Measurements from ENCODE around the gene CYP21A2. TPM values are rescaled to one million over a fixed set of nuclear protein-coding genes. Genes with fewer than 3 reads are reported as not detected.

CYP21A2 gene
- total RNA-seq, 1 experiment from 2014 or later: 0.76 TPM

DNA sequence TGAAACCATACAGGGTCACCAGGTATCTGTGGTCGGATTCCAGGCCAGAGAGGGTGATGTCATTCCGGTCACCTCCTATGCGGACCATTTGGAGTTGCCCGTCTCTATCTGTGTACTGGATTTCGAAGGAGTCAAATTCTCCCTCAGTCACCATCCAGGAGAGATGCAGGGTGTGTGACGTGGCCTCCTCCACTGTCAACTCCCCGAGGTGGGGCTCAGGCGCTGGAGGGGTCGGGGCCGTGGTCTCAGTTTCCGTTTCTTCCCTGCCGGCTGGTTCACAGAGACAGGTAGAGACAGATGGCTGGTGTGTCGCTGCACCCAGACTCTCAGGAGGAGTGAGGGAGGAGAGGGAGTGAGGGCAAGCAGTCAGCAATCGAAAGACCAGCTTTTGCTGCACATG is 30.7 kb downstream of the CYP21A2 start:
- no peak for DNase-seq

DNA sequence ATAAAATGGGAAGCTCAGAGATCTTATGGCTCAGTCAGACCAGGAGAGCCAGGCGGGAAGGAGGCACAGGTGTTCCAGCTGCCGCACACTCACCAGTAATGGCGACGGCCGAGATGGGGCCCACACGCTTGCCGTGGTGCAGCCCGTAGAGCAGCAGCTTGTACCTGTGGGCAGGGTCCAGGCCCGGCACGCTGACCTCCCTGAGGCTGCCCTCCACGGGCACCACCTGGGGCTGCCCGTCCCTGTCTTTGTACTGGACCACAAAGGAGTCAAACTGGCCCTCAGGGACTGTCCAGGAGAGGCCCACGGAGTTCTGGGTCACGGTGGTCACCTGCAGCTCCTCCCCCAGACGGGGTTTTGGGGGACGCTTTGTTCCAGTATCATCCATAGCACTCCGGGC is 31.2 kb downstream of the CYP21A2 start:
- Mint-ChIP-seq H3K9me3 (ENCODE audit: low read depth, unreplicated experiment) (no peaks in the 10 kb centered on the region), H3K27ac (ENCODE audit: unreplicated experiment) (no peak overlapping the region), H3K4me3 (ENCODE audit: low read depth, unreplicated experiment) (no peak overlapping the region), H3K27me3 (ENCODE audit: unreplicated experiment) (peaks cover 30% of the 10 kb centered on the region), H3K36me3 (ENCODE audit: insufficient read depth, unreplicated experiment) (no peaks in the 10 kb centered on the region), H3K4me1 (ENCODE audit: low read depth, unreplicated experiment) (no peaks in the 10 kb centered on the region)
- TF ChIP-seq, protein P1, sequence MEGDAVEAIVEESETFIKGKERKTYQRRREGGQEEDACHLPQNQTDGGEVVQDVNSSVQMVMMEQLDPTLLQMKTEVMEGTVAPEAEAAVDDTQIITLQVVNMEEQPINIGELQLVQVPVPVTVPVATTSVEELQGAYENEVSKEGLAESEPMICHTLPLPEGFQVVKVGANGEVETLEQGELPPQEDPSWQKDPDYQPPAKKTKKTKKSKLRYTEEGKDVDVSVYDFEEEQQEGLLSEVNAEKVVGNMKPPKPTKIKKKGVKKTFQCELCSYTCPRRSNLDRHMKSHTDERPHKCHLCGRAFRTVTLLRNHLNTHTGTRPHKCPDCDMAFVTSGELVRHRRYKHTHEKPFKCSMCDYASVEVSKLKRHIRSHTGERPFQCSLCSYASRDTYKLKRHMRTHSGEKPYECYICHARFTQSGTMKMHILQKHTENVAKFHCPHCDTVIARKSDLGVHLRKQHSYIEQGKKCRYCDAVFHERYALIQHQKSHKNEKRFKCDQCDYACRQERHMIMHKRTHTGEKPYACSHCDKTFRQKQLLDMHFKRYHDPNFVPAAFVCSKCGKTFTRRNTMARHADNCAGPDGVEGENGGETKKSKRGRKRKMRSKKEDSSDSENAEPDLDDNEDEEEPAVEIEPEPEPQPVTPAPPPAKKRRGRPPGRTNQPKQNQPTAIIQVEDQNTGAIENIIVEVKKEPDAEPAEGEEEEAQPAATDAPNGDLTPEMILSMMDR (IDR thresholded peaks at IDR 0.05; ENCODE audit: unreplicated experiment): no peak
- CTCF ChIA-PET: interaction anchor here (0.6 kb wide), 1 partner anchor 202 kb away, joined by 3 read pairs; no protein-coding TSS in a partner anchor
- no TSS peak for BruUV-seq (replicated peaks)
- no peak for DNase-seq
- intact Hi-C loops (cut with micrococcal nuclease; ENCODE audit: unreplicated experiment): no loop called here

More for the DNA sequence above, 30.7 kb downstream of the CYP21A2 start:
- H3K9me3 Mint-ChIP-seq (ENCODE audit: low read depth, unreplicated experiment): no peaks in the 10 kb centered on the region
- no peaks in the 10 kb centered on the region for H3K4me1 Mint-ChIP-seq (ENCODE audit: low read depth, unreplicated experiment)
- H3K27ac Mint-ChIP-seq (ENCODE audit: unreplicated experiment): no peak overlapping the region
- H3K27me3 Mint-ChIP-seq (ENCODE audit: unreplicated experiment): peaks cover 27% of the 10 kb centered on the region
- no TSS peak for BruUV-seq (replicated peaks)
- intact Hi-C loops (cut with micrococcal nuclease; ENCODE audit: unreplicated experiment): no loop called here
- CTCF ChIA-PET: no interaction called here
- no peaks in the 10 kb centered on the region for H3K36me3 Mint-ChIP-seq (ENCODE audit: insufficient read depth, unreplicated experiment)
- TF ChIP-seq, protein P1 (IDR thresholded peaks at IDR 0.05; ENCODE audit: unreplicated experiment): no peak
- H3K4me3 Mint-ChIP-seq (ENCODE audit: low read depth, unreplicated experiment): no peak overlapping the region

- Mint-ChIP-seq H3K27ac (ENCODE audit: unreplicated experiment) (no peak overlapping the region), H3K4me1 (ENCODE audit: low read depth, unreplicated experiment) (no peaks in the 10 kb centered on the region), H3K27me3 (ENCODE audit: unreplicated experiment) (peaks cover 35% of the 10 kb centered on the region), H3K4me3 (ENCODE audit: low read depth, unreplicated experiment) (no peak overlapping the region), H3K36me3 (ENCODE audit: insufficient read depth, unreplicated experiment) (no peaks in the 10 kb centered on the region), H3K9me3 (ENCODE audit: low read depth, unreplicated experiment) (no peaks in the 10 kb centered on the region)
- BruUV-seq (replicated peaks): no TSS peak
- TF ChIP-seq, protein P1 (IDR thresholded peaks at IDR 0.05; ENCODE audit: unreplicated experiment): no peak
- no peak for DNase-seq
- CTCF ChIA-PET: interaction anchor here (0.6 kb wide), 1 partner anchor 202 kb away, joined by 3 read pairs; no protein-coding TSS in a partner anchor
- intact Hi-C loops (cut with micrococcal nuclease; ENCODE audit: unreplicated experiment): no loop called here
Measured at GRCh38 chr6:32069878-32070515, 31.8 kb downstream of the CYP21A2 start.

GRCh38 chr6:32070814-32071543 is 32.8 kb downstream of the CYP21A2 start:
- H3K27me3 Mint-ChIP-seq (ENCODE audit: unreplicated experiment): peaks cover 45% of the 10 kb centered on the region
- BruUV-seq (replicated peaks): no TSS peak
- H3K9me3 Mint-ChIP-seq (ENCODE audit: low read depth, unreplicated experiment): no peaks in the 10 kb centered on the region
- intact Hi-C loops (cut with micrococcal nuclease; ENCODE audit: unreplicated experiment): no loop called here
- no peaks in the 10 kb centered on the region for H3K36me3 Mint-ChIP-seq (ENCODE audit: insufficient read depth, unreplicated experiment)
- CTCF ChIA-PET: no interaction called here
- TF ChIP-seq, protein P1 (IDR thresholded peaks at IDR 0.05; ENCODE audit: unreplicated experiment): no peak
- DNase-seq: no peak
- H3K27ac Mint-ChIP-seq (ENCODE audit: unreplicated experiment): no peak overlapping the region
- H3K4me1 Mint-ChIP-seq (ENCODE audit: low read depth, unreplicated experiment): no peaks in the 10 kb centered on the region
- no peak overlapping the region for H3K4me3 Mint-ChIP-seq (ENCODE audit: low read depth, unreplicated experiment)

Measured in Calu3 (cell line).